Stomach (tissue), 9 donors: ENCODE data around the gene ZNF440. TPM values are rescaled to one million over a fixed set of nuclear protein-coding genes. Genes with fewer than 3 reads are reported as not detected.
A peak's percentile ranks its signal among the peaks of the same experiment; 100 is the strongest.
"Not testable (repeated sequence)": the region's sequence is repeated elsewhere in the genome, so short reads cannot be mapped to it uniquely, and the experiment has no call there.

Source experiments
- DNase-seq, 2 donors: peaks; one replicate each; pipeline versions ENCODE4 v3.0.0 to v3.0.0-alpha.2; 2013 to 2019
- H3K27ac ChIP-seq, 5 donors: fragments of 200-600 bp in 4 of 5; sonication (generic) in 4 of 5; one replicate each; pipeline ENCODE4 v1.5.1; 2013 to 2019; ENCODE audit warnings: mild to moderate bottlenecking in 1 of 5, moderate library complexity in 1 of 5
- H3K27me3 ChIP-seq, 3 donors: fragments of 200-600 bp; sonication (generic); one replicate each; pipeline ENCODE4 v1.5.1; 2017 to 2019; ENCODE audit warnings: mixed run types in 1 of 3
- H3K36me3 ChIP-seq, 4 donors: fragments of 200-600 bp; sonication (generic); 1 replicate in 3 of 4; 2 replicates in 1 of 4; pipeline ENCODE4 v1.5.1; 2016 to 2019
- H3K4me1 ChIP-seq, 4 donors: fragments of 200-600 bp; sonication (generic); one replicate each; pipeline ENCODE4 v1.5.1; 2016 to 2019
- H3K4me3 ChIP-seq, 4 donors: fragments of 200-600 bp; sonication (generic) in 3 of 4; one replicate each; pipeline ENCODE4 v1.5.1; 2016 to 2019; ENCODE audit warnings: mild to moderate bottlenecking in 1 of 4
- H3K9me3 ChIP-seq, 4 donors: fragments of 200-600 bp; sonication (generic); one replicate each; pipeline ENCODE4 v1.5.1; 2016 to 2019
- EP300 ChIP-seq: sonication (generic); formaldehyde crosslinking; IDR thresholded peaks from one replicate; pipeline ENCODE4 v1.6.1; 2017; ENCODE audit warnings: antibody characterized with exemption
- POLR2A ChIP-seq, 4 donors: fragments of 450-650 bp; IDR thresholded peaks; one replicate each; pipeline ENCODE4 v1.6.1; 2016; ENCODE audit warnings: antibody characterized with exemption in 4 of 4, control low read depth in 2 of 4, mild to moderate bottlenecking in 1 of 4, moderate library complexity in 1 of 4
- POLR2AphosphoS5 ChIP-seq, 3 donors: sonication (generic); formaldehyde crosslinking; IDR thresholded peaks; one replicate each; pipeline ENCODE4 v1.6.1; 2016; ENCODE audit warnings: antibody characterized with exemption in 3 of 3
- WGBS, 5 donors: extraction: QIAGEN DNeasy Blood & Tissue Kit in 3 of 5; methylation state at CpG; one replicate each; pipeline versions ENCODE4 v1.1.5 to v1.1.7; 2013 to 2018; 5-methylcytosine and 5-hydroxymethylcytosine counted together
- intact Hi-C: fragments of 100-400 bp; cut with DNase I; formaldehyde crosslinking; loops from one replicate; pipeline ENCODE4 v1.15.1; 2023; ENCODE audit warnings: low total_unique reads
- polyA plus RNA-seq, 3 donors: library from polyadenylated mRNA; stranded (reverse); fragments of 200-250 nt; gene quantifications; one replicate each; pipeline ENCODE4 v1.2.3, GENCODE V29; 2013
- total RNA-seq, 5 donors: library from RNA; depleted of rRNA; stranded (reverse); fragments of >200 nt; gene quantifications; one replicate each; pipeline versions ENCODE4 v1.1.0 to v1.2.3, GENCODE V29; 2014 to 2016
- TF ChIP-seq, protein P1 (sequence below), 7 experiments: fragments of 450-650 bp in 4 of 7; fragments of 200-600 bp in 3 of 7; sonication (generic) in 3 of 7; IDR thresholded peaks; one replicate each; pipeline ENCODE4 v1.5.1; 2016 to 2019; ENCODE audit warnings: antibody characterized with exemption in 7 of 7, control low read depth in 2 of 7, mild to moderate bottlenecking in 1 of 7
- donor health status: healthy with polysubstance abuse.
- donor health status: Bipolar disorder and iron deficiency.
- donor health status: healthy.

ZNF440 gene
- total and polyA plus RNA-seq, 8 donors: 3.7 to 106 (median 13.8) TPM

DNA sequence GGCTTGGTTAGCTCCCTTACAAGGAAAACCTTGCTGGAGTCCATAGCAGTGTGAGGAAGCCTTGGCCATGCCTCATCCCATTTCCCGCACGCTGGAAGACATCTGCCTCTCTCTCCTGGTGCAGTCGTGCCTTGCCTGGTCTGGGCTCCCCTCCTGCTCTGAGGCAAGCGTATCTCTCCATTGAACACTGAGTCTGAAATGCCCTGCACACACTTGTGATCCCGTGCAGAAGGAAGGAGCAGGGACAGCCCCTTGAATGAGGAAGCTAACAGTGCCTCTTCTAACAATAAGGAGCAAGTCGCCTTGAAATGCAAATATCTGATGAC is 407 bp upstream of the ZNF440 start:
- Histone ChIP-seq H3K36me3 (peaks cover 0 to 6% (median 2%) of the 10 kb centered on the region in 4 donors), H3K9me3 (peaks cover 0 to 6% (median 0%) of the 10 kb centered on the region in 4 donors), H3K27ac (peak overlapping the region; percentile 49 to 95 (median 92)), H3K4me1 (peaks cover 13 to 32% (median 23%) of the 10 kb centered on the region in 4 donors), H3K27me3 (no peaks in the 10 kb centered on the region), H3K4me3 (peak overlapping the region; percentile 75 to 95 (median 93))
- DNase-seq: no peak
- no peak for TF ChIP-seq POLR2A (IDR thresholded peaks at IDR 0.05)
- intact Hi-C loops: no loop called here
- WGBS, 5 donors: 1 to 5% (median 4%) methylated on average over 5 to 6 of the region's 6 CpGs

DNA sequence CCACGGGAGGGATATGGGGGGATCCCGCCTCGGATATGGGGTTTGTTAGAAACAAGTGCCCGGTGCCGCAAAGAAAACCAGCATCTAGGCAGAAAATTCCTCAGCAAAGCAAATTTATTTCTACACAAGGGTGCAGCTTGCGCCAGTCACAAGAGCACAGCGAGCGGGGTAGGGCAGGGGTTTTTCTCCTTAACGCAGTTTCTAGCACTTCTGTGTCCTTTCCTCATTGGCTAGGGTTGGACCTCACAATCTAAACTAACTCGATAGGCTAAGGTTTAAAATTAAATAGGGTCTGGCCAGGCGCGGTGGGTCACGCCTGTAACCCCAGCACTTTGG is 595 bp downstream of the ZNF440 start:
- no peaks in the 10 kb centered on the region for H3K27me3 ChIP-seq
- peak in 1 of 2 donors; percentile 67 for DNase-seq
- intact Hi-C loops: no loop called here

DNA sequence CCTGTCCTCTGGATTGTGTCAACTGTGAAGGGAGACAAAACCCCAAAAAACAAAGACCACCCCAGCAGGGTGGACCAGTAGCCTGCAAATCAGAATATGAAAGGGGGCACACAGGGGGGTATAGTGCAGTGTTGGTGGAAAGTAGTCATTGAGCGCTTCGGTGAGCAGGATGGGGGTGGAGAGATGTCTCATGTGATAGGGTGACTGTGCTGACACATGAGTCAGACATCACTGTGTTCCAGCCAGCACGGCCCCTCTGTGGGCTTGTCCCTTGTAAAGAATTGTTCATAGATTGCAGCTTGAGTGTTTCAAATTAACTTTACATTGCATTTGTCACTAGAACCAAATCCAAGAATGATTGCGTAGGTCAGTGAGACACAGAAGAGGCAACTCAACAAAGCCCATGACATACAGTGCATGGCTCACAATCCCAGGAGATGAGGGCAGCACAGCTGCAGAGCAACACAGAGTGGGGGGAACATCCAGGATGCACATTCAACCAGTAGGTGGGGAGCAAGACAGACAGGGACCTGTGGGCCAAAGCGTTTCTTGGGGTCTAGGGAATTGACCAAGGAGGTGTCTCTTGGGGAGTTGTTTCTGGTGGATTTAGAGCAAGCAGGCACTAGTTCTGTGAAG is 7.5 kb downstream of the ZNF440 start:
- Histone ChIP-seq H3K36me3 (peaks cover 0 to 59% (median 39%) of the 10 kb centered on the region in 4 donors), H3K9me3 (peaks cover 0 to 63% (median 8%) of the 10 kb centered on the region in 4 donors), H3K4me1 (peaks cover 0 to 3% (median 1%) of the 10 kb centered on the region in 4 donors), H3K4me3 (no peak overlapping the region), H3K27me3 (no peaks in the 10 kb centered on the region), H3K27ac (no peak overlapping the region)
- intact Hi-C loops: no loop called here
- DNase-seq: no peak
- TF ChIP-seq, protein P1, sequence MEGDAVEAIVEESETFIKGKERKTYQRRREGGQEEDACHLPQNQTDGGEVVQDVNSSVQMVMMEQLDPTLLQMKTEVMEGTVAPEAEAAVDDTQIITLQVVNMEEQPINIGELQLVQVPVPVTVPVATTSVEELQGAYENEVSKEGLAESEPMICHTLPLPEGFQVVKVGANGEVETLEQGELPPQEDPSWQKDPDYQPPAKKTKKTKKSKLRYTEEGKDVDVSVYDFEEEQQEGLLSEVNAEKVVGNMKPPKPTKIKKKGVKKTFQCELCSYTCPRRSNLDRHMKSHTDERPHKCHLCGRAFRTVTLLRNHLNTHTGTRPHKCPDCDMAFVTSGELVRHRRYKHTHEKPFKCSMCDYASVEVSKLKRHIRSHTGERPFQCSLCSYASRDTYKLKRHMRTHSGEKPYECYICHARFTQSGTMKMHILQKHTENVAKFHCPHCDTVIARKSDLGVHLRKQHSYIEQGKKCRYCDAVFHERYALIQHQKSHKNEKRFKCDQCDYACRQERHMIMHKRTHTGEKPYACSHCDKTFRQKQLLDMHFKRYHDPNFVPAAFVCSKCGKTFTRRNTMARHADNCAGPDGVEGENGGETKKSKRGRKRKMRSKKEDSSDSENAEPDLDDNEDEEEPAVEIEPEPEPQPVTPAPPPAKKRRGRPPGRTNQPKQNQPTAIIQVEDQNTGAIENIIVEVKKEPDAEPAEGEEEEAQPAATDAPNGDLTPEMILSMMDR (IDR thresholded peaks at IDR 0.05): no peak
- TF ChIP-seq EP300: no peak
- 69 to 94% (median 90%) methylated on average over 5 of the region's 5 CpGs for WGBS, 5 donors

More for the DNA sequence above, 595 bp downstream of the ZNF440 start:
- H3K4me3 ChIP-seq: peak overlapping the region; percentile 75 to 95 (median 93)
- peaks cover 0 to 16% (median 9%) of the 10 kb centered on the region in 4 donors for H3K36me3 ChIP-seq
- H3K27ac ChIP-seq: peak overlapping the region; percentile 91 to 95 (median 93)
- H3K4me1 ChIP-seq: peaks cover 13 to 32% (median 23%) of the 10 kb centered on the region in 4 donors
- WGBS, 5 donors: 4 to 11% (median 6%) methylated on average over 11 to 13 of the region's 13 CpGs
- peaks cover 0 to 11% (median 0%) of the 10 kb centered on the region in 4 donors for H3K9me3 ChIP-seq
- TF ChIP-seq POLR2AphosphoS5 (IDR thresholded peaks at IDR 0.05) (no peak), POLR2A (IDR thresholded peaks at IDR 0.05) (no peak), EP300 (no peak)
- TF ChIP-seq, protein P1 (IDR thresholded peaks at IDR 0.05): no peak

DNA sequence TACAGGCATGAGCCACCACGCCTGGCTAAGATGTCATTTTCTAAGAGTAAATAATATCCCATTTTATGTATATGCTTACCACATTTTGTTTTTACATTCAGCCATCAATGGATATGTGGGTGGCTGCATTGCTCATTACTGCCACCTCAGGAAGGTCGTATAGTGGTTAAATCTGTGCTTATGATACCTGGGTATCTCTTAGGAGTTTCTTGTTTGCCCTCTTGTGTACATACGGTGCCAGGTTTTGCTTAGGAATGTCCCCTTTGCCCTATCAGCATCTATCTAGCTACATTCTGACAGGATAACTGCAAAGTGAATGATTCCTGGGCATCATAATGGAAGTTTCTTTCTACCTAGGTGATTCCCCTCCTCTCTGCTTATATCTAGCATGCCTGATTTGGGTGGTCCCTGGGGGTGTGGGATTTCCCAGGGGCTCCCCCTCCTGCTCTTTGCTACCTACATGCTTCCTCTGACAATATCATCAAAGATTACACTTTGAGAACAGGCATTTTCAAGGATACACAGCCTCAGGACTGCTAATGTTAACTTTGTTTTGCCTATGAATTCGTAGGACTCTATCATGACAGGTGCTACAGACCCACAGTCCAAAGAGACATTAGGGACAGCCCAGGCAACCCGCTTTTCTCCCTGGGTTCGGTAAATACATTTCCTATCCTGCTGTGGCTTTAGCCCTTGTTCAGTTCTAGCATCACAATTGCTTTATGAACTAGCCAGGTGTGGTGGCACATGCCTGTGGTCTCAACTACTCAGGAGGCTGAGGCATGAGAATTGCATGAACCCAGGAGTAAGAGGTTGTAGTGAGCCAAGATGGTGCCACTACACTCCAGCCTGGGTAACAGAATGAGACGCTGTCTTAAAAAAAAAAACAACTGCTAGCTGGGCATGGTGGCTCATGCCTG is 15.1 kb downstream of the ZNF440 start:
- Histone ChIP-seq H3K9me3 (peaks cover 34 to 91% (median 66%) of the 10 kb centered on the region in 4 donors), H3K36me3 (peaks cover 39 to 95% (median 73%) of the 10 kb centered on the region in 4 donors)
- 89 to 97% (median 94%) methylated on average over 7 of the region's 7 CpGs for WGBS, 5 donors
- DNase-seq, H3K4me1 ChIP-seq, H3K4me3 ChIP-seq, H3K27ac ChIP-seq, intact Hi-C loops, H3K27me3 ChIP-seq: not testable (repeated sequence)

DNA sequence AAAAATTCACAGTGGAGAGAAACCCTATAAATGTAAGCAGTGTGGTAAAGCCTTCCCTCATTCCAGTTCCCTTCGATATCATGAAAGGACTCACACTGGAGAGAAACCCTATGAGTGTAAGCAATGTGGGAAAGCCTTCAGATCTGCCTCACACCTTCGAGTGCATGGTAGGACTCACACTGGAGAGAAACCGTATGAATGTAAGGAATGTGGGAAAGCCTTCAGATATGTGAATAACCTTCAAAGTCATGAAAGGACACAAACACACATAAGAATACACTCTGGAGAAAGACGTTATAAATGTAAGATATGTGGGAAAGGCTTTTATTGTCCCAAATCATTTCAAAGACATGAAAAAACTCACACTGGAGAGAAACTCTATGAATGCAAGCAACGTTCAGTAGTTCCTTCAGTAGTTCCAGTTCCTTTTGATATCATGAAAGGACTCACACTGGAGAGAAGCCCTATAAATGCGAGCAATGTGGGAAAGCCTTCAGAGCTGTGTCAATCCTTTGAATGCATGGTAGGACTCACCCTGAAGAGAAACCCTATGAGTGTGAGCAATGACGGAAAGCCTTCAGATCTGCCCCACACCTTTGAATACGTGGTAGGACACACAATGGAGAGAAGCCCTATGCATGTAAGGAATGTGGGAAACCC is 18.3 kb downstream of the ZNF440 start:
- no peak for DNase-seq
- H3K4me1 ChIP-seq: no peaks in the 10 kb centered on the region
- peaks cover 39 to 82% (median 71%) of the 10 kb centered on the region in 4 donors for H3K36me3 ChIP-seq
- H3K4me3 ChIP-seq: no peak overlapping the region
- H3K27me3 ChIP-seq: no peaks in the 10 kb centered on the region
- H3K27ac ChIP-seq: no peak overlapping the region
- intact Hi-C loops: no loop called here
- 94 to 98% (median 97%) methylated on average over 8 of the region's 8 CpGs for WGBS, 5 donors
- no peak for TF ChIP-seq EP300
- TF ChIP-seq POLR2A (IDR thresholded peaks at IDR 0.05): no peak
- TF ChIP-seq, protein P1 (IDR thresholded peaks at IDR 0.05): no peak
- TF ChIP-seq POLR2AphosphoS5 (IDR thresholded peaks at IDR 0.05): no peak
- H3K9me3 ChIP-seq: peaks cover 44 to 100% (median 72%) of the 10 kb centered on the region in 4 donors
